H9 (cell line): ENCODE results near the gene PRKAG2. TPM values are rescaled to one million over a fixed set of nuclear protein-coding genes. Genes with fewer than 3 reads are reported as not detected.

ENCODE experiments used
- DNase-seq: peaks from one replicate; pipeline ENCODE4 v3.0.0-alpha.2; 2017
- H2AFZ ChIP-seq: one replicate; pipeline ENCODE4 v1.6.1; 2013; ENCODE audit warnings: mild to moderate bottlenecking, low read length, control low read depth, moderate library complexity
- H2AK5ac ChIP-seq: 2 replicates; pipeline ENCODE4 v1.6.1; 2013; ENCODE audit warnings: low read length, control low read depth, mixed read lengths; ENCODE audit not compliant: insufficient read length
- H2BK120ac ChIP-seq: one replicate; pipeline ENCODE4 v1.6.1; 2013; ENCODE audit warnings: low read depth, mild to moderate bottlenecking, low read length, control low read depth, inconsistent platforms; ENCODE audit not compliant: poor library complexity, severe bottlenecking
- H2BK12ac ChIP-seq: 2 replicates; pipeline ENCODE4 v1.6.1; 2013; ENCODE audit warnings: low read length, control low read depth, mixed read lengths, low read depth; ENCODE audit not compliant: insufficient read length
- H2BK15ac ChIP-seq: 2 replicates; pipeline ENCODE4 v1.6.1; 2013; ENCODE audit warnings: low read depth, low read length, control low read depth
- H2BK20ac ChIP-seq: one replicate; pipeline ENCODE4 v1.6.1; 2013; ENCODE audit warnings: low read depth, mild to moderate bottlenecking, low read length, control low read depth, inconsistent platforms; ENCODE audit not compliant: poor library complexity, severe bottlenecking
- H2BK5ac ChIP-seq: 2 replicates; pipeline ENCODE4 v1.6.1; 2013; ENCODE audit warnings: low read length, control low read depth, mixed read lengths; ENCODE audit not compliant: insufficient read length
- H3K14ac ChIP-seq: 2 replicates; pipeline ENCODE4 v1.6.1; 2013; ENCODE audit warnings: low read length, control low read depth; ENCODE audit not compliant: insufficient read depth
- H3K18ac ChIP-seq: 2 replicates; pipeline ENCODE4 v1.6.1; 2013; ENCODE audit warnings: low read depth, mild to moderate bottlenecking, mixed read lengths, low read length, control low read depth; ENCODE audit not compliant: insufficient read length
- H3K23ac ChIP-seq: 2 replicates; pipeline ENCODE4 v1.6.1; 2013; ENCODE audit warnings: low read length, control low read depth, mixed read lengths, low read depth; ENCODE audit not compliant: insufficient read length
- H3K23me2 ChIP-seq: 2 replicates; pipeline ENCODE4 v1.6.1; 2013; ENCODE audit warnings: low read depth, mild to moderate bottlenecking, mixed read lengths, low read length, control low read depth; ENCODE audit not compliant: insufficient read length, poor library complexity, severe bottlenecking
- H3K27ac ChIP-seq: 2 replicates; pipeline ENCODE4 v1.5.1; 2013; ENCODE audit warnings: low read length, control low read depth, mixed read lengths, low read depth; ENCODE audit not compliant: insufficient read length
- H3K27me3 ChIP-seq: 2 replicates; pipeline ENCODE4 v1.6.1; 2013; ENCODE audit warnings: low read length, control low read depth, inconsistent platforms; ENCODE audit not compliant: insufficient read depth
- H3K4ac ChIP-seq: 2 replicates; pipeline ENCODE4 v1.6.1; 2013; ENCODE audit warnings: low read depth, mild to moderate bottlenecking, control low read depth, inconsistent platforms, low read length, moderate library complexity
- H3K4me1 ChIP-seq: 2 replicates; pipeline ENCODE4 v1.6.1; 2013; ENCODE audit warnings: low read length, control low read depth, inconsistent platforms; ENCODE audit not compliant: insufficient read depth
- H3K4me2 ChIP-seq: 2 replicates; pipeline ENCODE4 v1.6.1; 2013; ENCODE audit warnings: low read length, control low read depth, mixed read lengths; ENCODE audit not compliant: insufficient read length, insufficient read depth
- H3K56ac ChIP-seq: 2 replicates; pipeline ENCODE4 v1.6.1; 2013; ENCODE audit warnings: low read depth, mild to moderate bottlenecking, mixed read lengths, low read length, control low read depth; ENCODE audit not compliant: insufficient read length
- H3K79me1 ChIP-seq: 2 replicates; pipeline ENCODE4 v1.6.1; 2013; ENCODE audit warnings: low read depth, mild to moderate bottlenecking, moderate library complexity, low read length, control low read depth, inconsistent platforms; ENCODE audit not compliant: insufficient read depth, poor library complexity, severe bottlenecking
- H3K79me2 ChIP-seq: 2 replicates; pipeline ENCODE4 v1.6.1; 2013; ENCODE audit warnings: low read length, control low read depth, inconsistent platforms; ENCODE audit not compliant: insufficient read depth
- H3K9ac ChIP-seq: 2 replicates; pipeline ENCODE4 v1.6.1; 2013; ENCODE audit warnings: low read length, control low read depth, mixed read lengths; ENCODE audit not compliant: insufficient read length; ENCODE audit errors: extremely low read depth
- H3K9me3 ChIP-seq: one replicate; pipeline ENCODE4 v1.6.1; 2013; ENCODE audit warnings: low read depth, low read length, inconsistent platforms; ENCODE audit not compliant: control insufficient read depth
- H3T11ph ChIP-seq: one replicate; pipeline ENCODE4 v1.6.1; 2013; ENCODE audit warnings: mild to moderate bottlenecking, low read length, control low read depth, inconsistent platforms
- H4K20me1 ChIP-seq: one replicate; pipeline ENCODE4 v1.6.1; 2013; ENCODE audit not compliant: control insufficient read depth, insufficient read length, insufficient read depth
- H4K5ac ChIP-seq: 2 replicates; pipeline ENCODE4 v1.6.1; 2013; ENCODE audit warnings: low read depth, mild to moderate bottlenecking, mixed read lengths, low read length, control low read depth; ENCODE audit not compliant: insufficient read length
- H4K8ac ChIP-seq: replicated peaks from 2 replicates; pipeline ENCODE4 v1.6.1; 2013; ENCODE audit warnings: low read length, control low read depth, mixed read lengths, low read depth; ENCODE audit not compliant: insufficient read length
- H4K91ac ChIP-seq: 2 replicates; pipeline ENCODE4 v1.6.1; 2013; ENCODE audit warnings: low read depth, mild to moderate bottlenecking, moderate library complexity, mixed read lengths, low read length, control low read depth; ENCODE audit not compliant: insufficient read length
- H3K27ac Mint-ChIP-seq, 3 experiments: 2 replicates in 2 of 3; 3 replicates in 1 of 3; pipeline ENCODE4 v1.8.0; 2020 to 2021; ENCODE audit warnings: mixed read lengths in 3 of 3, mild to moderate bottlenecking in 1 of 3, moderate library complexity in 1 of 3
- H3K27me3 Mint-ChIP-seq: 2 replicates; pipeline ENCODE4 v1.8.0; 2021; ENCODE audit warnings: low read depth, mild to moderate bottlenecking, moderate library complexity, mixed read lengths
- H3K36me3 Mint-ChIP-seq, 3 experiments: 2 replicates in 2 of 3; 3 replicates in 1 of 3; pipeline ENCODE4 v1.8.0; 2020 to 2021; ENCODE audit warnings: low read depth in 3 of 3, mixed read lengths in 3 of 3; ENCODE audit not compliant: insufficient read depth in 1 of 3
- H3K4me1 Mint-ChIP-seq, 2 experiments: 2 replicates each; pipeline ENCODE4 v1.8.0; 2020; ENCODE audit warnings: mixed read lengths in 2 of 2
- H3K4me3 Mint-ChIP-seq, 2 experiments: 2 replicates in 1 of 2; 3 replicates in 1 of 2; pipeline ENCODE4 v1.8.0; 2020 to 2021; ENCODE audit warnings: mild to moderate bottlenecking in 2 of 2, mixed read lengths in 2 of 2, moderate library complexity in 1 of 2
- H3K9me3 Mint-ChIP-seq, 2 experiments: 2 replicates in 1 of 2; 3 replicates in 1 of 2; pipeline ENCODE4 v1.8.0; 2020; ENCODE audit warnings: mild to moderate bottlenecking in 2 of 2, mixed read lengths in 2 of 2, moderate library complexity in 1 of 2
- CTCF ChIP-seq: fragments of 200-600 bp; sonication (generic); conservative IDR thresholded peaks from 3 replicates; pipeline ENCODE4 v1.8.0; 2021; ENCODE audit warnings: antibody characterized with exemption, mild to moderate bottlenecking
- WGBS: extraction: QIAGEN DNeasy Blood & Tissue Kit; methylation state at CpG from one replicate; pipeline ENCODE4 v1.1.7; 2013; ENCODE audit warnings: missing lambda C conversion rate, low lambda C conversion rate, mixed read lengths; ENCODE audit not compliant: insufficient read length; ENCODE audit errors: extremely low coverage; 5-methylcytosine and 5-hydroxymethylcytosine counted together
- total RNA-seq: library from RNA; stranded (reverse); gene quantifications from 2 replicates; pipeline ENCODE4 v1.2.1, GENCODE V29; 2021

The PRKAG2 gene
- total RNA-seq, 1 experiment from 2014 or later, result 11.8 TPM

- H3K27me3 Mint-ChIP-seq, result peaks cover 14% of the 10 kb centered on the region
- no peak for DNase-seq
- no peaks in the 10 kb centered on the region for H3K36me3 Mint-ChIP-seq
- Histone ChIP-seq H3K4ac (no peak overlapping the region), H2BK20ac (no peak overlapping the region), H3K14ac (no peak overlapping the region), H4K5ac (no peak overlapping the region), H4K91ac (no peak overlapping the region), H3K79me1 (no peaks in the 10 kb centered on the region), H3K27me3 (no peaks in the 10 kb centered on the region), H3K4me1 (no peaks in the 10 kb centered on the region), H3K56ac (no peak overlapping the region), H2BK5ac (no peak overlapping the region), H3K79me2 (no peaks in the 10 kb centered on the region), H3K4me2 (no peak overlapping the region), H2BK120ac (no peak overlapping the region), H3K23ac (no peak overlapping the region), H3T11ph (no peak overlapping the region), H3K18ac (no peak overlapping the region), H2AFZ (no peak overlapping the region), H4K20me1 (no peaks in the 10 kb centered on the region), H3K9me3 (no peaks in the 10 kb centered on the region), H3K9ac (no peak overlapping the region), H2BK15ac (no peak overlapping the region), H2BK12ac (no peak overlapping the region), H2AK5ac (no peak overlapping the region), H3K23me2 (no peaks in the 10 kb centered on the region), H3K27ac (no peak overlapping the region), H4K8ac (no peak overlapping the region)
- H3K4me3 Mint-ChIP-seq, result no peak overlapping the region
- H3K9me3 Mint-ChIP-seq, result peaks cover 0 to 8% of the 10 kb centered on the region in 2 experiments; a peak in 1 of 5 replicates
- no peak overlapping the region for H3K27ac Mint-ChIP-seq
- TF ChIP-seq CTCF, result no peak
- H3K4me1 Mint-ChIP-seq, result peaks cover 4% of the 10 kb centered on the region in 2 experiments; a peak in 2 of 4 replicates
- no CpG with 5 or more reads among the region's 5 CpGs for WGBS
These were observed 156.6 kb downstream of the PRKAG2 start for GRCh38 chr7:151720280-151720679.
